GM12875 (cell line): ENCODE measurements around the gene MCU.
"Not testable (repeated sequence)": the region's sequence is repeated elsewhere in the genome, so short reads cannot be mapped to it uniquely, and the experiment has no call there.

Experiments used
- H3K4me3 ChIP-seq: one replicate; pipeline ENCODE4 v1.5.1; 2011; ENCODE audit warnings: low read depth, low read length, control low read depth
- CTCF ChIP-seq: IDR thresholded peaks from 2 replicates; pipeline ENCODE4 v1.5.1; 2011; ENCODE audit warnings: low read depth, mild to moderate bottlenecking, control low read depth, inconsistent platforms, low read length, moderate library complexity, borderline replicate concordance; ENCODE audit not compliant: insufficient read depth

Gene MCU

DNA sequence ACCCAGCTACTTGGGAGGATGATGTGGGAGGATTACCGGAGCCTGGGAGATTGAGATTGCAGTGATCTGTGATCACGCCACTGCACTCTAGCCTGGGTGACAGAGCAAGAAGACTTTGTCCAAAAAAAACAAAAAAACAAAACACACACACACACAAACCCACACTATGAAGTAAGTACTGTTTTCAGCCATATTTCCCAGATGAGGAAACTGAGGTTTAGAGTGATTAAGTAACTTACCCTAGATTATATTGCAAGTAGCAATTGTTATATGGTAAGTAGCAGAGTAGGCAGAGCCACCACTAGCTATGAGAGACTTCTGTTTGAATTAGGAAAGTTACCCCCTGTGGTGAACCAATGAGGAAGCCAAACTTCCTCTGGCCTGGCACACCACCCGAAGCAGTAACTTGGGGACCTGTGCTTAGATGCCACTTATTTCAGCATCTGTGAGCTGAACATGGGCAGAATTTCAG lies 61.9 kb downstream of the MCU start:
- no peak overlapping the region for H3K4me3 ChIP-seq
- no peak for TF ChIP-seq CTCF

- no peak for TF ChIP-seq CTCF
- H3K4me3 ChIP-seq = no peak overlapping the region
These were observed 62.5 kb downstream of the MCU start for GRCh38 chr10:72754275-72755032.

GRCh38 chr10:72756674-72757385 lies 64.9 kb downstream of the MCU start:
- no peak overlapping the region for H3K4me3 ChIP-seq
- TF ChIP-seq CTCF = no peak

DNA sequence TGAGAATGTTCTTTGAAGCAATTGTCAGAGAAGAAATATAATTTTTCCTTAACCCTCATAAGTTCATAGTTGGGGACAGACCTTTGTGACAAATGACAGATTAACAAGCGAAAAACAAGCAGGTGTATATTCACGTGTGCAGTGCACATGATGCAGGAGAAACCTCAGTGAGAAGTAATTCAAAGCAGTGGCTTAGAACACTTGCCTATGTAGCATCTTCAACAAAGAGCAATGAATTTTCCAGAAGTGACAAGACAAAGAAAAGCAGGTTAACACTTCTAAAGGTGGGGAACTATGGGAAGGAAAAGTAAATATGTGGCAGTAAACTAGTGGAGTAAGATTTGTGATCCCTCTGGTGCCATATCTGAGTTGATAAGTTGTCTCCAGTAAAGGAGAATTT lies 65.8 kb downstream of the MCU start:
- H3K4me3 ChIP-seq = no peak overlapping the region
- no peak for TF ChIP-seq CTCF

DNA sequence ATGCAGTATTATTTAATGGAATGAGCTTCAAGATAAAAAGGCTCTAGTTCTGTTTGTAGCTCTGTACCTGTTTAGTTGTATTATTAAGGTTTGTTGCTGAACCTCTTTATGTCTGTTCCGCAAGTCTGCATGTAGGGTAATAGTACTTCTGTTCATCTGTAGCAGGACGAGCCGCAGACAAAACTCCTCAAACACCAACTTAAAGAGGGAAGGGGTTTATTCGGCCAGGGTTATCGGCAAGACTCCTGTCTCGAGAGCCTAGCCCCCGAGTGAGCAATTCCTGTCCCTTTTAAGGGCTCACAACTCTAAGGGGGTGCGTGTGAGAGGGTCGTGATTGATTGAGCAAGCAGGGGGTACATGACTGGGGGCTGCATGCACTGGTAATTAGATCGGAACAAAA lies 67.0 kb downstream of the MCU start:
- not testable (repeated sequence) for H3K4me3 ChIP-seq

DNA sequence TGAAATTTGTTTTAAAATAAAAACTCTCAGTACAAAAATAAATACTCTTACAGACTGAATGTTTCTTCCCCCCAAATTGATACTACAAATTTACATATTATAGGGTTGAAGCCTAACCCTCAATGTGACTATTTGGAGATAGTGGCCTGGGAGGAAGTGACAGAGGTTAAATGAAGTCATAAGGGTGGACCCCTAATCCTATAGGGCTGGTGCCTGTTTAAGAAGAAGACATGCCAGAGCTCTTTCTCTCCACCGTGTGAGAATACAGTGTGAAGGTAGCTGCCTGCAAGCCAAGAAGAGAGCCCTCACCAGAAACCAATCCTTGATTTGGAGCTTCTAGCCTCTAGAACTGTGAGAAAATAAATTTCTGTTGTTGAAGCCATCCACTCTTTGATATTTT lies 67.6 kb downstream of the MCU start:
- no peak overlapping the region for H3K4me3 ChIP-seq
- no peak for TF ChIP-seq CTCF

DNA sequence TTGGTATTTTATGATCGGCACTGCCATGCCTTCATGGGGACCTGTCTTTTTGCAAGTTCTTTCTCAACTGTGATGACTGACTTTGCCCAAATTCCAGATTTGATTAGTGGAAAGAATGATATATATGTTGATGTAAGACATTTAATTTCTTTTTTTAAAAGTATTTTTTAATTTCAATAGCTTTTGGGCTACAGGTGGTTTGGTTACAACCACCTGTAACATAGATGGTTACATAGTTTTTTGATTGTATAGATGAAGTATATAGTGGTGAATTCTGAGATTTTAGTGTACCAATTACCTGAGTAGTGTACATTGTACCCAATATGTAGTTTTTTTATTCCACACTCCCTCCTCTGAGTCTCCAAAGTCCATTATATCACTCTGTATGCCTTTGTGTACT lies 69.6 kb downstream of the MCU start:
- no peak for TF ChIP-seq CTCF
- H3K4me3 ChIP-seq = no peak overlapping the region

- H3K4me3 ChIP-seq = no peak overlapping the region
- no peak for TF ChIP-seq CTCF
These were observed 70.1 kb downstream of the MCU start for GRCh38 chr10:72762042-72762441.
